ENCODE data around the gene LPAR1. TPM values are rescaled to one million over a fixed set of nuclear protein-coding genes. Genes with fewer than 3 reads are reported as not detected.

Gene LPAR1
- total RNA-seq, 1 experiment from 2014 or later = 28.3 TPM

GRCh38 chr9:110890416-110890815, 147.9 kb downstream of the LPAR1 start:
- TF ChIP-seq CTCF (conservative IDR thresholded peaks at IDR 0.05; ENCODE audit: low read depth, low read length) (no peak), EZH2 (IDR thresholded peaks at IDR 0.05; ENCODE audit: borderline replicate concordance, low read depth, low read length, poor library complexity, severe bottlenecking) (no peak)
- Histone ChIP-seq H3K9me3 (ENCODE audit: low read depth, low read length, poor library complexity, severe bottlenecking) (no peaks in the 10 kb centered on the region), H3K27ac (ENCODE audit: low read depth, low read length, poor library complexity, severe bottlenecking) (peak overlapping the region; percentile 69), H3K4me1 (ENCODE audit: insufficient read depth, low read length, poor library complexity, severe bottlenecking) (peaks cover 47% of the 10 kb centered on the region), H3K36me3 (ENCODE audit: insufficient read depth, low read length, poor library complexity, severe bottlenecking) (no peaks in the 10 kb centered on the region), H3K27me3 (replicated peaks; ENCODE audit: insufficient read depth, low read depth, low read length, poor library complexity) (no peaks in the 10 kb centered on the region), H3K4me3 (ENCODE audit: low read depth, low read length, poor library complexity, severe bottlenecking) (no peak overlapping the region)
- peak; percentile 45 for DNase-seq (ENCODE audit: low spot score)
- intact Hi-C loops (cut with micrococcal nuclease; ENCODE audit: unreplicated experiment) = loop anchor here (5.0 to 10.0 kb wide), 3 partner anchors 137 to 404 kb away; no protein-coding TSS in a partner anchor
- ChIA-PET CTCF (no interaction called here), POLR2A (ENCODE audit: low non-redundant PET) (no interaction called here)
- BruUV-seq (replicated peaks) = no TSS peak

DNA sequence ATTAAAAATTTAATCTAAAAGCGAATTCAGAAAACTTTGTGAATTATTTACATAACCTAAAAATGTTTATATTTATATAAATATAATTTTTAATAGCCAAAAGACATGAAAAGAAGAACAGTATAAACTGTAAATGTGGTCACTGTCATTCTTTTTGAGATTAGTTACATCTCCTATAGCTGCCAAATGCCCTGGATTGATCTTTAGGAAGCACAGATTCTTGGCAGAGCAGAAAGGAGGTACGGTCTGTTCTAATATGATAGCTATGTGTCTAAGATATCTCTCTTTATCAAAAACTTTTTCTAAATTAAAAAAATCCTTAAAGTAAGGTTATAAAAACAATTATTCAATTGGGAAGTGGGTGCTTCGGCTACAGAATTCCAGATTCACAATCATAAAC, 151.0 kb downstream of the LPAR1 start:
- Histone ChIP-seq H3K4me3 (ENCODE audit: low read depth, low read length, poor library complexity, severe bottlenecking) (no peak overlapping the region), H3K4me1 (ENCODE audit: insufficient read depth, low read length, poor library complexity, severe bottlenecking) (peaks cover 38% of the 10 kb centered on the region), H3K27ac (ENCODE audit: low read depth, low read length, poor library complexity, severe bottlenecking) (no peak overlapping the region), H3K36me3 (ENCODE audit: insufficient read depth, low read length, poor library complexity, severe bottlenecking) (no peaks in the 10 kb centered on the region), H3K27me3 (replicated peaks; ENCODE audit: insufficient read depth, low read depth, low read length, poor library complexity) (no peaks in the 10 kb centered on the region), H3K9me3 (ENCODE audit: low read depth, low read length, poor library complexity, severe bottlenecking) (no peaks in the 10 kb centered on the region)
- intact Hi-C loops (cut with micrococcal nuclease; ENCODE audit: unreplicated experiment) = no loop called here
- ChIA-PET CTCF (no interaction called here), POLR2A (ENCODE audit: low non-redundant PET) (no interaction called here)
- no peak for TF ChIP-seq CTCF (conservative IDR thresholded peaks at IDR 0.05; ENCODE audit: low read depth, low read length)
- TF ChIP-seq EZH2 (IDR thresholded peaks at IDR 0.05; ENCODE audit: borderline replicate concordance, low read depth, low read length, poor library complexity, severe bottlenecking) = no peak
- no TSS peak for BruUV-seq (replicated peaks)
- DNase-seq (ENCODE audit: low spot score) = no peak

GRCh38 chr9:110886832-110887231, 151.4 kb downstream of the LPAR1 start:
- CTCF ChIA-PET = no interaction called here
- POLR2A ChIA-PET (ENCODE audit: low non-redundant PET) = no interaction called here

More at GRCh38 chr9:110886832-110887231, 151.4 kb downstream of the LPAR1 start:
- Histone ChIP-seq H3K9me3 (ENCODE audit: low read depth, low read length, poor library complexity, severe bottlenecking) (no peaks in the 10 kb centered on the region), H3K36me3 (ENCODE audit: insufficient read depth, low read length, poor library complexity, severe bottlenecking) (no peaks in the 10 kb centered on the region), H3K4me1 (ENCODE audit: insufficient read depth, low read length, poor library complexity, severe bottlenecking) (peaks cover 34% of the 10 kb centered on the region), H3K4me3 (ENCODE audit: low read depth, low read length, poor library complexity, severe bottlenecking) (no peak overlapping the region), H3K27ac (ENCODE audit: low read depth, low read length, poor library complexity, severe bottlenecking) (no peak overlapping the region), H3K27me3 (replicated peaks; ENCODE audit: insufficient read depth, low read depth, low read length, poor library complexity) (no peaks in the 10 kb centered on the region)
- no TSS peak for BruUV-seq (replicated peaks)
- intact Hi-C loops (cut with micrococcal nuclease; ENCODE audit: unreplicated experiment) = no loop called here
- no peak for DNase-seq (ENCODE audit: low spot score)
- no peak for TF ChIP-seq CTCF (conservative IDR thresholded peaks at IDR 0.05; ENCODE audit: low read depth, low read length)
- TF ChIP-seq EZH2 (IDR thresholded peaks at IDR 0.05; ENCODE audit: borderline replicate concordance, low read depth, low read length, poor library complexity, severe bottlenecking) = no peak

Data from A673 (cell line).